GM03348 (cell line): Measurements from ENCODE around the gene TBX2.

ENCODE experiments used
- DNase-seq: peaks from one replicate; pipeline ENCODE4 v3.0.0; 2012; ENCODE audit warnings: low spot score

Gene TBX2

GRCh38 chr17:61402073-61402541, 2.5 kb downstream of the TBX2 start:
- DNase-seq: no peak

DNA sequence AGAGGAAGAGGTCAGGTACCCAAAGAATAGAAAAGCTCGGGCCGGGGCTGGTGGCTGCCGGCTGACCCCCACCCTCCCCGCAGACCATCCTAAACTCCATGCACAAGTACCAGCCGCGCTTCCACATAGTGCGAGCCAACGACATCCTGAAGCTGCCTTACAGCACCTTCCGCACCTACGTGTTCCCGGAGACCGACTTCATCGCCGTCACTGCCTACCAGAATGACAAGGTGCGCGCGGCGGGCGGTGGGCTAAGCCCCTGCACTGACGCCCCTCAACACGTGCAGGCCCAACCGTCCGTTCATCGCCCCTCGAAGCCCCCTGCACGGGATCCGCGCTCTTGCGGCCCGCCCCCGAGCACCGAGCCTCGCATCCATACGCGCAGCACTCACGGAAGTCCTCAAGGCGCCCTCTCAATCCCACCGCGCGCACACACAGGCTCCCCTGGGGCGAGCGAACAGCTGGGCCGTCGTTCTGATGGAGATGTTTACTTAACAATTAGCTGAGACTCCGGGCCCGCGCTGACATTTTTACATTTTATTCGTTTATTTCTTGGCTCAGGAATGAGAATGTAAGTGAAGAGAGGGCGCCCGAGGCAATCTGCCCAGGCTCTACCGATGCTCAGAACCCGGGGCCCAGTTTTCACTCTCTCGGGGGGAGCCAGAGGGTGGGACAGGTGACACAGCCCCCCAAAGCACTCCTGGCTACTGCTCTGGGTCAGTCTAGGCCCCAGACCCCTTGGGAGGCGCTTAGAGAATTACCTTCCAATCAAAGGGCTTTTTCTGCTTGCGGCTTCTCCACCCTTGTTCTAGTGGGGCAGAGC, 3.5 kb downstream of the TBX2 start:
- no peak for DNase-seq

- no peak for DNase-seq
Measured at GRCh38 chr17:61403801-61404662, 4.4 kb downstream of the TBX2 start.

DNA sequence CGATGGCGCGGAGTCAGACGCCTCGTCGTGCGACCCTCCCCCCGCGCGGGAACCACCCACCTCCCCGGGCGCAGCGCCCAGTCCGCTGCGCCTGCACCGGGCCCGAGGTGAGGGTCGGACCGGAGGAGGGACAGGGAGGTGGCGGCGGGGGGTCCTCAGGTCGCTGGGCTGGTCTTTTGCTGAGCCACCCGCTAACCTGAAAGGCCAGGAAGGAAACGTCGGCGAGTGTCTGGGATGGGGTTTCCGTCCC, 4.9 kb downstream of the TBX2 start:
- no peak for DNase-seq

GRCh38 chr17:61404913-61405685, 5.5 kb downstream of the TBX2 start:
- DNase-seq: no peak

- DNase-seq: no peak
Measured at GRCh38 chr17:61405686-61406536, 6.3 kb downstream of the TBX2 start.

DNA sequence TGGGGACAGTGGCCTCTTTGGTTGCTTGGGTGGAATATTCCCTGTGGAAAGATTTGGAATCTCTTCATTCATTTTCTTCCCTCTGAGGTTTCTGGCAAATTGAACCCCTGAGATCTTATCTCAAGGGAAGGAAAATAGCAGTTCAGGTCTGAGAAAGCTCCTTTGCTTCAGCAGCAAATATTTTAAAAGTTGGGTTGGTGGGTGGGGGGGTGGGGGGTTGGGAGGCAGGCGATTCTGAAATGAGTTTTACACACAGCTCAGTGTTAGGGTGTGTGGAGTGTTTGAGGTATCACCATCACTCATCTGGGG, 6.8 kb downstream of the TBX2 start:
- DNase-seq: no peak

GRCh38 chr17:61406971-61407911, 7.6 kb downstream of the TBX2 start:
- DNase-seq: no peak

DNA sequence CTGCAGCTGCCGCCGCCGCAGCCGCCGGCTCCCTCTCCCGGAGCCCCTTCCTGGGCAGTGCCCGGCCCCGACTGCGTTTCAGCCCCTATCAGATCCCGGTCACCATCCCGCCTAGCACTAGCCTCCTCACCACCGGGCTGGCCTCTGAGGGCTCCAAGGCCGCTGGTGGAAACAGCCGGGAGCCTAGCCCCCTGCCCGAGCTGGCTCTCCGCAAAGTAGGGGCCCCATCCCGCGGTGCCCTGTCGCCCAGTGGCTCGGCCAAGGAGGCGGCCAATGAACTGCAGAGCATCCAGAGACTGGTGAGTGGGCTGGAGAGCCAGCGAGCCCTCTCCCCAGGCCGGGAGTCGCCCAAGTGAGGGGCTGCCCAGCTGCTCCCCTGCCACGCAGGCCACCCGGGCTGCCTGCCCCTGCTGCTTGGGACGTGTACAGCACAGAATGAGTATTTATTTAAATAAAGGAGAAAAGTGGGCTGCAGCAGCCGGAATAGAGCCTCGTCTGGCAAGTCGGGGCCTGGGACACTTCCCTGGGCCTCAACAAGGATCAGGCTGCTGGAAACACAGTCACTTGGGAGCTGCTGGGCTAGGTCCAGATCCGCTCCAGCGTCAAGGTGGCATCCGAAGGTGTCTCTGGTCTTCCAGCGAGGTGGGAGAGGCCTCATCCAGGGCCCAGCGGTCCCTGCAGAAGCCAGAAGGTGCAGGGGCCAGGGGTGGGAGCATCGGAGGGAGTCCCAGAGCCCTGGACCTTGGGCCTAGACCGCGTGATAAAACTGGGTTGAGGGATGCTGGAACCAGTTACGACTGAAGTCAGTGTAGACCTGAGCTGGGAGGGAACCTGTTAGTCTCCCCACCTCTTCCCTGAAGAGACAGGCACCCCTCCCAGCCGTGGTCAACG, 8.8 kb downstream of the TBX2 start:
- DNase-seq: no peak

DNA sequence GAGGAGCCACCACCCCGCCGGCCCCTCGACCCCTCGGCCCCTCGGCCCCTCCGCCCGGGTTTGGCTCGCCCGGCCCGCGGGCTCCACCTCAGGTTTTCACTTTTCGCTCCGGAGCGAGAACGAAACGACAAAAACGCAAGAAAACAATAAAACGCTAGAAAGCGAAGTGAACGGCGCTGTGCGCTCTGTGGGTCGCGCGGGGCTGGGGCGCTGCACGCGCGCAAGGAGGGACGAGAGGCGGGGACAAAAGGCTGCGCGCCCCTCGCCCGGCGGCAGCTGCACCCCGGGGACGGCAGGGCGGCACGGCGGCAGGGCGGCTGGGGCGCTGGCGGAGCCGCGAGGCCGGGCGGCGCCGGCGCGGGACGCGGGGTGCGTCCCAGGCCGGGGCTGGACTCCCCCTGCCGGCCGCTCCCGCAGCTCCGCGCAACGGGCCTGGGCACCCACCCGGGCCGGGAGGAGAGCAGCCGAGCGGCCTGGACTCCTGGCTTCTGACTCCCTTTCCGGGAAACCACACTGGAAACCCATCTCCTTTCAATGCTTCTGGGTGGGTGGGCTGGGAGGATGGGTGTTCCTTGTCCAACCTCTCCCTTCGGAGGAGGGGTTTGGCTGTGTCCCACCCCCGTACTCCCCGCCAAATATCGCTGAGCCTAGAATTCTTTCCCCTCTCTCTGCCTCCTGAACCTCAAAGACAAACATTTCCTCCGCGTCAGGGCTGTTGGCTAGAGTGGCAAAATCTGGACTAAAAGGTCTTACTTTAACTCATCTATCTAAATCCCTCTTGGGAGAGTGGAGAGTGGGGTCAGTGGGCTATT, 9.9 kb downstream of the TBX2 start:
- peak; percentile 96 for DNase-seq

GRCh38 chr17:61410141-61411010, 10.7 kb downstream of the TBX2 start:
- peak; percentile 65 for DNase-seq

GRCh38 chr17:61411011-61411260, 11.3 kb downstream of the TBX2 start:
- DNase-seq: no peak

GRCh38 chr17:61411261-61412142, 11.9 kb downstream of the TBX2 start:
- DNase-seq: peak; percentile 69

DNA sequence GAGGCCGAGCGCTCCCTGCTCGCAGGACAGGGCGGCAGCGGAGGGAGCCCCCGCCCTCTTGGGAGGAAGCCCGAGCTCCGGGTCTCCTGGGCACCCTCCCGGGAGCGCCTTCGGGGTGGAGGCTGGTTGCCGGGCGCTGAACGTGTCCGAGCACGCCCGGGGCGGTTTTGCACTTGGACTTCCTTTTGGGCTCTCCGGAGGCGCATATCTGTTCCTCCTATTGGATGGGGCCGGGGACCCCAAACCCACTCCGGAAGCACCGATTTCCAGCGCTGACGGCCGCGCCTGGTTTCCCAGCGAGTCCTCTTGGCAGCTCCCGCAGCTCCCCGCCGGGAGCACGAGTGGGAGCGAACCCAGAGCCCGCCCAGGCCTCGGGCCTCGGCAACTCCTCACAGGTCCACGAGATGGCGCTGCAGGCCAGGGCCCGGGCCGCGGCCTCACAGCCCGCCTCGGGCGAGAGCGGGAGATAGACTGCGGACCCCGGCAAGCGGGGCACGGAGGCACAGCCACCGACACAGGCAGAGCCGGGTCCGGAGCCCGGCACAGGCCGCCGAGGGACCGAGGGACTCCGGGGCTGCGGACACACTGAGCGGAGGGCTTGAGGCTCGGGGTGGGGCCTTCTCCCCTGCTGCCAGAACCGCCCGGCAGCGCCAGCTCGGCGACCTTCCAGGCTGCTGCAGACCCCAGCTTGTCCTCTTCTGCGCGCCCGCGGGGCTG, 12.7 kb downstream of the TBX2 start:
- peak; percentile 96 for DNase-seq

DNA sequence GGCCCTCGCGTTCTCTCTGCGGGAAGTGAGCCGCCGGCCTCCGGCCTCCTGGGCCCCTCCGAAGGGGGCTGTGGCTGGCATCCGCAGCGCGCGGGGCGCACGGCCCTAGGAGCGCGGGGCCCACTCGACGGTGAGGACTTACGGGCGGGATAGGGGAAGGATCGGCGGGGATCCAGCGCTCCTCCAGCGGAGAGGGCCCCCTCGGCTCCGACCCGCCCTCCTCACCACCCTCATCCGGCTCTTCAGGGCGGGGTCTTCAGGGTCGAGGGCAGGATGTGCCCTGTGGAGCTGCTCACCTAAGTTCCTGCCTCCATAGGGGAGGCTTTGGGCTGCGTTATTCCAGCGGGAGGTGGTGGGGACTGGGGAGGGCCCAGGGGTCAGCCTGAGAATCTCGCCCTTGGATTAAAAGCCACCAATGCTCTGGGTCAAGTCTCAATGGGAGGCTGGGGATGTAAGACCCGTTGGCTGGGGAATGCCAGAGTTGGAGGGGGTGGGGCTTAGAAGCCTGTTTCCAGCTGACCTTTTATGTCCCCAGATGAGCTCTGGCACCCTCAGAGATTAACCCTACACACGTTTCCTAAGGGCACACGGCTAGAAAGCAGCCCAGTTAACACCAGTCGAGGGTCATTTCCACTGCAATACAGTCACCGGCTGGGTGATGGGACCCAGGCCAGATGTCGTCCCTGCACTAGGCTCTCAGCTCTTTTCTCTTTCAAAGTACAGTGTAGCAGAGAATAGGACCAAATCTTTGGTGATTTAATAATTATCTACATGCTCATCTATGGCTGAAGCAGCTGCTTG, 13.4 kb downstream of the TBX2 start:
- peak; percentile 8 for DNase-seq
